GM12891 (cell line): ENCODE results near the gene UGT1A7.
A peak's percentile ranks its signal among the peaks of the same experiment; 100 is the strongest.

Source experiments
- DNase-seq: peaks from one replicate; pipeline ENCODE4 v3.0.0; 2011; ENCODE audit warnings: low spot score; ENCODE audit not compliant: insufficient read length
- FAIRE-seq: peaks from 2 replicates; lab custom pipeline; 2011; peaks lifted over from hg19 to GRCh38; lab: Jason Lieb, UNC
- PAX5 ChIP-seq: IDR thresholded peaks from 2 replicates; pipeline ENCODE4 v1.6.1; 2011; ENCODE audit warnings: low read length, moderate library complexity, mild to moderate bottlenecking; ENCODE audit not compliant: insufficient read depth, severe bottlenecking
- POLR2A ChIP-seq: IDR thresholded peaks from 2 replicates; pipeline ENCODE4 v1.6.1; 2011; ENCODE audit warnings: low read depth, low read length, control low read depth
- POLR2AphosphoS5 ChIP-seq: IDR thresholded peaks from 2 replicates; pipeline ENCODE4 v1.6.1; 2011; ENCODE audit warnings: low read depth, low read length, control low read depth
- POU2F2 ChIP-seq: IDR thresholded peaks from 2 replicates; pipeline ENCODE4 v1.6.1; 2011; ENCODE audit warnings: low read depth, mild to moderate bottlenecking, control low read depth, low read length, moderate library complexity
- SPI1 ChIP-seq: IDR thresholded peaks from 2 replicates; pipeline ENCODE4 v1.6.1; 2011; ENCODE audit warnings: low read depth, low read length, control low read depth
- TAF1 ChIP-seq: IDR thresholded peaks from 2 replicates; pipeline ENCODE4 v1.6.1; 2011; ENCODE audit warnings: low read depth, low read length, control low read depth

UGT1A7 gene

GRCh38 chr2:233795735-233796171 is 114.1 kb downstream of the UGT1A7 start:
- FAIRE-seq: no peak
- no peak for DNase-seq
- TF ChIP-seq TAF1: no peak
- TF ChIP-seq POLR2A: no peak
- TF ChIP-seq PAX5: no peak
- no peak for TF ChIP-seq POU2F2
- TF ChIP-seq POLR2AphosphoS5: no peak
- no peak for TF ChIP-seq SPI1

- TF ChIP-seq POLR2A (no peak), PAX5 (no peak), POU2F2 (no peak)
- DNase-seq: no peak
- no peak for FAIRE-seq
These were observed 114.6 kb downstream of the UGT1A7 start for GRCh38 chr2:233796254-233796653.

GRCh38 chr2:233798335-233799086 is 116.8 kb downstream of the UGT1A7 start:
- no peak for DNase-seq
- FAIRE-seq: no peak
- TF ChIP-seq POU2F2 (no peak), SPI1 (no peak), PAX5 (no peak), POLR2A (no peak), POLR2AphosphoS5 (no peak), TAF1 (no peak)

- no peak for FAIRE-seq
- DNase-seq: no peak
These were observed 117.5 kb downstream of the UGT1A7 start for GRCh38 chr2:233799087-233799665.

GRCh38 chr2:233799716-233800115 is 118.0 kb downstream of the UGT1A7 start:
- FAIRE-seq: no peak
- no peak for TF ChIP-seq SPI1
- no peak for TF ChIP-seq POU2F2
- no peak for TF ChIP-seq PAX5
- TF ChIP-seq POLR2AphosphoS5: no peak
- TF ChIP-seq TAF1: no peak
- TF ChIP-seq POLR2A: no peak
- DNase-seq: no peak

More at GRCh38 chr2:233799087-233799665, 117.5 kb downstream of the UGT1A7 start:
- TF ChIP-seq POLR2AphosphoS5 (no peak), POU2F2 (no peak), POLR2A (no peak), SPI1 (no peak), TAF1 (no peak), PAX5 (no peak)

- TF ChIP-seq TAF1 (no peak), POU2F2 (no peak), POLR2A (no peak), SPI1 (no peak), PAX5 (no peak), POLR2AphosphoS5 (no peak)
- DNase-seq (no peak), FAIRE-seq (no peak)
These were observed 118.5 kb downstream of the UGT1A7 start for GRCh38 chr2:233800208-233800607.

GRCh38 chr2:233801357-233802131 is 119.8 kb downstream of the UGT1A7 start:
- FAIRE-seq: peak; percentile 23

GRCh38 chr2:233802132-233802815 is 120.6 kb downstream of the UGT1A7 start:
- TF ChIP-seq PAX5: no peak
- no peak for TF ChIP-seq TAF1
- no peak for TF ChIP-seq POLR2A
- no peak for TF ChIP-seq POU2F2
- no peak for TF ChIP-seq POLR2AphosphoS5
- no peak for TF ChIP-seq SPI1

More at GRCh38 chr2:233801357-233802131, 119.8 kb downstream of the UGT1A7 start:
- no peak for DNase-seq
- TF ChIP-seq POLR2A (no peak), POLR2AphosphoS5 (no peak), POU2F2 (no peak), TAF1 (no peak), SPI1 (peak; percentile 71), PAX5 (no peak)

GRCh38 chr2:233803292-233803911 is 121.7 kb downstream of the UGT1A7 start:
- FAIRE-seq (no peak), DNase-seq (no peak)
- no peak for TF ChIP-seq SPI1
- TF ChIP-seq POLR2A: no peak
- no peak for TF ChIP-seq PAX5
- no peak for TF ChIP-seq POU2F2
- no peak for TF ChIP-seq TAF1
- no peak for TF ChIP-seq POLR2AphosphoS5

More at GRCh38 chr2:233802132-233802815, 120.6 kb downstream of the UGT1A7 start:
- FAIRE-seq (no peak), DNase-seq (no peak)

GRCh38 chr2:233803994-233804393 is 122.3 kb downstream of the UGT1A7 start:
- TF ChIP-seq POLR2A (no peak), TAF1 (no peak), POU2F2 (no peak)
- no peak for DNase-seq
- FAIRE-seq: no peak
